ENCODE results near the gene TNFAIP8L3. TPM values are rescaled to one million over a fixed set of nuclear protein-coding genes. Genes with fewer than 3 reads are reported as not detected.
A peak's percentile ranks its signal among the peaks of the same experiment; 100 is the strongest.

The TNFAIP8L3 gene
- total and polyA plus RNA-seq, 8 donors: 0.58 to 12.5 (median 5.9) TPM; not detected in 1

DNA sequence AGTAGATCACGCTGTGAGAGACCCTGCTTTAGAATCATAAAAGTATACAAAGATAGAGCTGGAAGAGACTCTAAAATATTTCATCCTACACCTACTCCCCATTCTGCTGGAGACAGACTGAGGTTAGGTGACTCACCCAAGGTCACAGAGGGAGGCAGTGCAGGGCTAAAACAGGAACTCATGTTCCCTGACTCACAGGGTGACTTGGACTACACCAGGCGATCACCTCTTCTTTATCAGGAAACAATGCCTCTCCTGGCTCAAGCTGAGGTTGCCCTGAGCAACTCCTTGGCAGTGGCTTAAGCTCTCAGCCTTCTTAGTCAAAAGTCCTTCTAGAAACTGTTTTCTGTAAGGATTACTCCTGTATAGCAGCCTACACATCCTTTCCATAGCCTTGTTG, 26.4 kb upstream of the TNFAIP8L3 start:
- Histone ChIP-seq H3K9me3 (no peaks in the 10 kb centered on the region), H3K27me3 (peaks cover 0 to 3% (median 0%) of the 10 kb centered on the region in 3 donors), H3K4me1 (no peaks in the 10 kb centered on the region), H3K36me3 (no peaks in the 10 kb centered on the region), H3K27ac (no peak overlapping the region), H3K4me3 (no peak overlapping the region)
- peak in 1 of 3 donors; percentile 63 for TF ChIP-seq POLR2AphosphoS5 (IDR thresholded peaks at IDR 0.05)
- TF ChIP-seq, protein P1, sequence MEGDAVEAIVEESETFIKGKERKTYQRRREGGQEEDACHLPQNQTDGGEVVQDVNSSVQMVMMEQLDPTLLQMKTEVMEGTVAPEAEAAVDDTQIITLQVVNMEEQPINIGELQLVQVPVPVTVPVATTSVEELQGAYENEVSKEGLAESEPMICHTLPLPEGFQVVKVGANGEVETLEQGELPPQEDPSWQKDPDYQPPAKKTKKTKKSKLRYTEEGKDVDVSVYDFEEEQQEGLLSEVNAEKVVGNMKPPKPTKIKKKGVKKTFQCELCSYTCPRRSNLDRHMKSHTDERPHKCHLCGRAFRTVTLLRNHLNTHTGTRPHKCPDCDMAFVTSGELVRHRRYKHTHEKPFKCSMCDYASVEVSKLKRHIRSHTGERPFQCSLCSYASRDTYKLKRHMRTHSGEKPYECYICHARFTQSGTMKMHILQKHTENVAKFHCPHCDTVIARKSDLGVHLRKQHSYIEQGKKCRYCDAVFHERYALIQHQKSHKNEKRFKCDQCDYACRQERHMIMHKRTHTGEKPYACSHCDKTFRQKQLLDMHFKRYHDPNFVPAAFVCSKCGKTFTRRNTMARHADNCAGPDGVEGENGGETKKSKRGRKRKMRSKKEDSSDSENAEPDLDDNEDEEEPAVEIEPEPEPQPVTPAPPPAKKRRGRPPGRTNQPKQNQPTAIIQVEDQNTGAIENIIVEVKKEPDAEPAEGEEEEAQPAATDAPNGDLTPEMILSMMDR (IDR thresholded peaks at IDR 0.05): no peak
- intact Hi-C loops (cut with DNase I; ENCODE audit: low total_unique reads): no loop called here
- 29 to 65% (median 53%) methylated on average over 2 of the region's 2 CpGs for WGBS, 5 donors
- DNase-seq: peak in 1 of 2 donors; percentile 21

DNA sequence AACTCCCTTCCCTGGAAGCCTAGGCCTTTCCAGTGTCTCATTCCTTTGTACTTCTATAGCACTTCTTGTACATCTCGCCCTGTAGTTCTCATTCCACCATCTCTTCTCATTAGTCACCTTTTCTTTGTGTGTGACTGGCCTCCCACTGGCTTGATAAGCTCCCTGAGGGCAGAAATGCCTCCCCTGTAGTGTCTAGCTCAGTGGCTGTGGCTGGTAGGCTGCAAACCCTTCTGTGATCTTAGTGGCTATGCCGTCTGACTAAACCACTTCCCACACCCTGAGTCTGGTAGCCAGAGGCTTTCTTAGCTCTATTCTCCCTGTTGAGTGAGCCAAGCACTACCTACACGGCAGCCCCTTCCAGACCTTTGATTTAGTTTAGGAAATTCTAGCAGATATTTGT, 24.4 kb upstream of the TNFAIP8L3 start:
- Histone ChIP-seq H3K36me3 (no peaks in the 10 kb centered on the region), H3K4me1 (no peaks in the 10 kb centered on the region), H3K27me3 (peaks cover 0 to 3% (median 0%) of the 10 kb centered on the region in 3 donors), H3K9me3 (no peaks in the 10 kb centered on the region), H3K4me3 (no peak overlapping the region), H3K27ac (no peak overlapping the region)
- no peak for DNase-seq
- TF ChIP-seq EP300 (IDR thresholded peaks at IDR 0.05) (no peak), POLR2A (IDR thresholded peaks at IDR 0.05) (no peak), POLR2AphosphoS5 (IDR thresholded peaks at IDR 0.05) (no peak)
- TF ChIP-seq, protein P1 (IDR thresholded peaks at IDR 0.05): no peak
- intact Hi-C loops (cut with DNase I; ENCODE audit: low total_unique reads): no loop called here
- 52 to 71% (median 55%) methylated on average over 3 of the region's 3 CpGs for WGBS, 5 donors

DNA sequence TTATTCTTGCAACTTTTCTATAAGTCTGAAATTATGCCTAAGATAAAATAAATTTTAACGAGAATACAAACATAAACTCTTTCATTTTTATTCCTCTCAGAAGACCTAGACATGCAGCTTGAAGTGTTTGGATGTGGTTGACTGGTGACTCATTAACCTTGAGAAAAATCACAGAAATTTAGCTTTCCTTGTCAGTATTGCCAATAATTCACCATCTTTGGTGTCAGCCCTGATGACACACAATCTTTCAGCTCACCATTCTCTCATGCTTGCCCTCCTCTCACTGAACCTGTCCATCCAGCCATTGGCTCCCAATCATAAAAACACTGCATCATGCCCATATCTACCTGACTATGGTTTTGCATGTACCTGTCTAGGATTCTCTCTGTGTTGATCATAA, 22.6 kb upstream of the TNFAIP8L3 start:
- Histone ChIP-seq H3K27me3 (peaks cover 0 to 3% (median 0%) of the 10 kb centered on the region in 3 donors), H3K27ac (no peak overlapping the region), H3K9me3 (no peaks in the 10 kb centered on the region), H3K4me3 (no peak overlapping the region), H3K36me3 (no peaks in the 10 kb centered on the region), H3K4me1 (no peaks in the 10 kb centered on the region)
- intact Hi-C loops (cut with DNase I; ENCODE audit: low total_unique reads): no loop called here
- no peak for DNase-seq
- 85 to 99% (median 90%) methylated on average over 1 of the region's 1 CpG for WGBS, 5 donors
- TF ChIP-seq POLR2AphosphoS5 (IDR thresholded peaks at IDR 0.05): no peak
- TF ChIP-seq, protein P1 (IDR thresholded peaks at IDR 0.05): no peak
- no peak for TF ChIP-seq POLR2A (IDR thresholded peaks at IDR 0.05)
- TF ChIP-seq EP300 (IDR thresholded peaks at IDR 0.05): no peak

DNA sequence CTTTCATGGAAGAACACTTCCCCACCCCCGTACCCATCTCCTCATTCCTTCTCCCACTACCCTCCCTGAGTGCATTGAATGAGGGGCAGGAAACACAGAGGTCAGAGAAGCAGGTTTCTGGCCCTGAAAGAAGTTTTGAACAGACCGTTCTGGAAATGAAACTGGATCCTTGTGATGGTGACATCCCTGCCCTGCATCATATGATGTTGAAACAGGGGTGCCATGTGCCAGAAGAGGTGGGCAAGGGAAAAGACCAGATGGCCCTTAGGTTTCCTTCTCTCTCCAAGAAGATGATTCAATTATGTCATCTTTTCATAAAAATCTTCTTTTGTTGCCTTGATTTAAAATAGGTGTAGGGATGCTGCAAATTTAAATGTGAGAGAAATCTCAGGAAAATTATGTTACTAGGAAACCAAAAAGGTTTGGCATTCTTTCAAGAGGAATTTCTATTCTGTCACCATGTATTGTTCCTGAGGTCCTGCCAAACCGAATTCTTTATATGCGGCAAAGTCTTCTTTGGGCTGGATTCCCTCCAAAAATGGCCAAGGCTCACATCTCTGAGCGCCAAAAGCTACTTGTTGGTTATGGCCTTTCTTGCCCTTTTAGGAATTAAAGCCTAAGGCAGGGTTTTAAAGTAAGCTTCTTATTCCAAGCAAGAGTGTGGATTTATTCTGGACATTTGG, 19.9 kb upstream of the TNFAIP8L3 start:
- no peak for DNase-seq
- H3K36me3 ChIP-seq: no peaks in the 10 kb centered on the region
- peaks cover 0 to 3% (median 0%) of the 10 kb centered on the region in 3 donors for H3K27me3 ChIP-seq
- no peaks in the 10 kb centered on the region for H3K4me1 ChIP-seq
- no peak overlapping the region for H3K27ac ChIP-seq
- no peak for TF ChIP-seq POLR2AphosphoS5 (IDR thresholded peaks at IDR 0.05)
- TF ChIP-seq, protein P1 (IDR thresholded peaks at IDR 0.05): no peak
- no peaks in the 10 kb centered on the region for H3K9me3 ChIP-seq
- 42 to 73% (median 66%) methylated on average over 5 of the region's 5 CpGs for WGBS, 5 donors
- H3K4me3 ChIP-seq: no peak overlapping the region
- intact Hi-C loops (cut with DNase I; ENCODE audit: low total_unique reads): no loop called here
